GM21717 (cell line): Measurements from ENCODE around the gene CMTM4.
"Not testable (repeated sequence)": the region's sequence is repeated elsewhere in the genome, so short reads cannot be mapped to it uniquely, and the experiment has no call there.

Experiments used
- ATAC-seq: cut with Tn5 transposase; IDR thresholded peaks from one replicate; pipeline ENCODE4 v1.9.1; 2021; ENCODE audit warnings: mild to moderate bottlenecking, moderate library complexity; ENCODE audit not compliant: unreplicated experiment

CMTM4 gene

GRCh38 chr16:66705790-66706505 lies 9.4 kb upstream of the CMTM4 start:
- no peak for ATAC-seq

DNA sequence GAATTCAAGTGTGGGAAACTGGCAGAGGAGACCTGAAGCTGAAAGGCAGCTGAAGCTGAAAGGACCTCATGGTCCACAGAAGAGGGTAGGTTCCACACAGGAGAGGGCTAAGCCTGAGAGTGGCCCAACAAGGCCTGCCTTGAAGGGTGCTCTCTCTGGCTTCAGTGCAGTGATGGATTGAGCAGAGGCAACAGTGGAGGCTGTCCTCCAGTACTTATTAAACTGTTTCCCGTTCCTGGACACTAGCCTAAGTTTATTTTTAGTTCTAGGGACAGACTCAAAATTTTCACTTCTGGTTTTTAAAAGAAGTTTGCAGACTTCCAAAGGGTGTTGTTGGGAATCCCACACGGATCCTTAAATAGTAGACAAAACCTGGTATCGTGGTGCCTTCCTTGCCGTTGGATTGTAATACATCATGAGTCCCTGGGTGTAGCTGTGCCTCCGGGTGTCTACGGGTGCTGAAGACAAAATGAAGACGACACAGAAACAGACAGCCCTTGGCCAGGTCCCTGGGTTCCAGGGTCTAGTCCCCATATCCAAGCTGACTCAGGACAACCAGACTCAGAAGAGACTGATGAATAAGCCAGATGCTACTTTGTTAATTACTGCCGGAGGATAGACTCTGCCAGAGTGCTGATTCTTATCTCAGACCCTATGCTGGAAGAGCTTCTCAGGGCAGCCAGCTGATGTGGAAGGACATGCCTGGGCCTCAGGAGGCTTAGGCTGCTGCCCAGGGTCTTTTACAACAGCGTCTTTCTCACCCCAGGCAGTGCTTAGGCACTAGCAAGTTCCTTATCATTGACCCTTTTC lies 7.1 kb upstream of the CMTM4 start:
- no peak for ATAC-seq

- ATAC-seq = no peak
Observed at GRCh38 chr16:66701516-66701915, 5.0 kb upstream of the CMTM4 start.

DNA sequence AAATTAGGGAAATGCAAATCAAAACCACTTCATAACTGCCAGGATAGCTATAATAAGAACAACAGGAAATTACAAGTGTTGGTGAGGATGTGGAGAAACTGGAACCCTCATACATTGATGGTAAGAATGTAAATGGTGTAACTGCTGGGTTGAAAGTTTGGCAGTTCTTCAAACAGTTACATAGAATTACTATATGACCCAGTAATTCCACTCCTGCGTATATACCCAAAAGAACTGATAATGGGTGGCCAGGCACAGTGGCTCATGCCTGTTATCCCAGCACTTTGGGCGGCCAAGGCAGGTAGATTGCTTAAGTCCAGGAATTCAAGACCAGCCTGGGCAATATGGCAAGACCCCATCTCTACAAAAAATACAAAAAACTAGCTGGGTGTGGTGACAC lies 4.5 kb upstream of the CMTM4 start:
- ATAC-seq = no peak

DNA sequence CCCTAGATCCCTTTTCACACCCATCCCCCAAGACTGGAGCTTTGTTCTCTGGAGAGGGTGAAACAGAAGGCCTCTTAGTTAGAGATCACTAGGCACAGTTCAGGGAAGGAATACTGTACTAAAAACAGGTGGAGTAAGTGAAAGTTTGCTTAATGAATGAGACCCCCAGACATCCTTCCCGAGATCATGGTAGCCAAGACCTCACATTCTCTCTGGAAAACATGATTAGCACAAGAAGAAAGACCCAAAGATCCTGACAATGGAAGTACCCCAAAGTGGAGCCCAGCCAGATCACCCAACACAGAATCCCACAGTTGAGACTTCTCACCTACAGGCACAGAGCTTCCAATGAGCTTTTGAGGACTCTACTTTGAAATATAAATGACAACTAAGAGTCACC lies 3.4 kb upstream of the CMTM4 start:
- ATAC-seq = no peak

DNA sequence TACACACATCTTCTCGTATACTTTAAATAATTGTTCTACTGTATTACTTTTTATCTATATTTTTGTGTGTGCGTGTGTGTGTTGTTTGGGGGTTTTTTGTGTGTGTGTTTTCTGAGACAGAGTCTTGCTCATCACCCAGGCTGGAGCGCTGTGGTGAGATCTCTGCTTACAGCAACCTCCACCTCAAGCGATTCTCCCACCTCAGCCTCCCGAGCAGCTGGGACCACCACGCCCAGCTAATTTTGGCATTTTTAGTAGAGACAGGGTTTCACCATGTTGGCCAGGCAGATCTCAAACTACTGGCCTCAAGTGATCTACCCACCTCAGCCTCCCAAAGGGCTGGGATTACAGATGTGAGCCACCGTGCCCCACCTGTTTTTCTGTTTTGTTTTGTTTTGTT lies 1.5 kb upstream of the CMTM4 start:
- ATAC-seq = no peak

- peak; percentile 37 for ATAC-seq
Observed at GRCh38 chr16:66695935-66696668, 441 bp downstream of the CMTM4 start.

GRCh38 chr16:66695471-66695934 lies 1.0 kb downstream of the CMTM4 start:
- ATAC-seq = no peak

- ATAC-seq = no peak
Observed at GRCh38 chr16:66693149-66693548, 3.4 kb downstream of the CMTM4 start.

DNA sequence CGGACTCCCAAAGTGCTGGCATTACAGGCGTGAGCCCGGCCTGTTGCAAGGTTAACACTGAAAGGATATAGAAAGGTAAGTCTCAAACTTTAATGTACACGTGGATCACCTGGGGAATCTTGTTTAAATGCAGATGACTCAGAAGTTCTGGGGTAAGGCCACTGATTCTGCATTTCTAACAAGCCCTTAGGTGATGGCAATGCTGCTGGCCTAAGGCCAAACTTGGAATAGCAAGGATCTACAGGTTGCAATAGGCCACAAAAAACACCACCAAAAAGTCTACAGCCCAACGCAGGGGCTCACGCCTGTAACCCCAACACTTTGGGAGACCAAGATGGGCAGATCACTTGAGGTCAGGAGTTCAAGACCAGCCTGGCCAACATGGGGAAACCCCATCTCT lies 4.2 kb downstream of the CMTM4 start:
- no peak for ATAC-seq

DNA sequence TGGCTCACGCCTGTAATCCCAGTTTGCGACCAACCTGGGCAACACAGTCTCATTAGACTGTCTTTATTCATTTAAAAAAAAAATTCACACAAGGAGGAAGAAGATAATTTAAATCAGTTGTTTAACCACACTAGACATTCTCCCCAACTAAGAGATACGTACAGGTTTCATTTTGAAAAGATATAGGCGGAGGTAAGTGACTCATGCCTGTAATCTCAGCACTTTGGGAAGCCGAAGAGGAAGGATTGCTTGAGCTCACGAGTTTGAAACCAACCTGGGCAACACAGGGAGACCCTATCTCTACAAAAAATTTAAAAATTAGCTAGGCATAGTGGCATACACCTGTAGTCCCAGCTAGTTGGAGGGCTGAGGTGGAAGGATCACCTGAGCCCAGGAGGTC lies 5.3 kb downstream of the CMTM4 start:
- ATAC-seq = no peak

DNA sequence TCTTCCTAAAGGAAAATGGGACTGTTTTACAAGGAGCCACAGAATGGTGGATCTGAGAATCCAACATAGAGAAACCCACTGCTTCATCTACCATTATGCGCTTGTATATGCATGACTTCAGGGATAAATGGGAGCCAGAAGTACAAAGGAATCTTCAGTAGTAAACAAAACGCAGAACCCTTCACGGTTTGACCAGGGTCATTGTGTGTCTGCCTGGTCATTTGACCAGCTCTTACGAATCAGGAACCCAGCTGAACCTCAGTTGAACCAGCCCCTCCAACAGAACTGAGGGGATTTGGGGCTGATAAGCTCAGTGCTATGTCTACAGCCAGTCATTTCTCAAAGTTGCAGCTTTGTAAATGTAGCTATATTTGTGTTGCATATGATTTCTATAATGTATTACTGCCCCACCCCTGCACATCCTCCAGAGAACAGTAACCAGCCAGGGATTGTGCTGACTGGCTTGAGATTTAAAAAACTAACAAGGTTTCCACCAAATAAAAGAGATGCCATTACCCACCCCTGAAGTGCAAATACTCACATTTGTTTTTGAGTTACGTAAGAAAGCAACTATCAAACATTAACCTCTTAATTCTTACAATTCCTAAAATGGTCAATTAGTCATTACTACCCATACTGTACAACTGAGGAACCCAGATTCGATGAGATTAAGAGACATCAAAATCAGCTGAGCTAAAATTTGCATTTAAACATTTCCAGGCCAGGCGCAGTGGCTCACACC lies 6.3 kb downstream of the CMTM4 start:
- ATAC-seq = no peak

DNA sequence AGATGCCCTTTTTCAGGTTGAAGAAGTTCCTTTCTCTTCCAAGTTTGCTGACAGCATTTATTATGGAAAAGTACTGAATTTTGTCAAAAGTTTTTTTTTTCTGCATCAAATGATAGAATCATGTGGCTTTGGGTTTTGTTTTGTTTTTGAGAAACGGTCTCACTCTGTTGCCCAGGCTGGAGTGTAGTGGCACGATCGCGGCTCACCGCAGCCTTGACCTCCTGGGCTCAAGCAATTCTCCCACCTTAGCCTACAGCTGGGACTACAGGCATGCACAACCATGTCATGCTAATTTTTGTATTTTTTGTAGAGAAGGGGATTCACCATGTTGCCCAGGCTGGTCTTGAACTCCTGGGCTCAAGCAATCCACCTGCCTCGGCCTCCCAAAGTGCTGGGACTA lies 7.3 kb downstream of the CMTM4 start:
- no peak for ATAC-seq

DNA sequence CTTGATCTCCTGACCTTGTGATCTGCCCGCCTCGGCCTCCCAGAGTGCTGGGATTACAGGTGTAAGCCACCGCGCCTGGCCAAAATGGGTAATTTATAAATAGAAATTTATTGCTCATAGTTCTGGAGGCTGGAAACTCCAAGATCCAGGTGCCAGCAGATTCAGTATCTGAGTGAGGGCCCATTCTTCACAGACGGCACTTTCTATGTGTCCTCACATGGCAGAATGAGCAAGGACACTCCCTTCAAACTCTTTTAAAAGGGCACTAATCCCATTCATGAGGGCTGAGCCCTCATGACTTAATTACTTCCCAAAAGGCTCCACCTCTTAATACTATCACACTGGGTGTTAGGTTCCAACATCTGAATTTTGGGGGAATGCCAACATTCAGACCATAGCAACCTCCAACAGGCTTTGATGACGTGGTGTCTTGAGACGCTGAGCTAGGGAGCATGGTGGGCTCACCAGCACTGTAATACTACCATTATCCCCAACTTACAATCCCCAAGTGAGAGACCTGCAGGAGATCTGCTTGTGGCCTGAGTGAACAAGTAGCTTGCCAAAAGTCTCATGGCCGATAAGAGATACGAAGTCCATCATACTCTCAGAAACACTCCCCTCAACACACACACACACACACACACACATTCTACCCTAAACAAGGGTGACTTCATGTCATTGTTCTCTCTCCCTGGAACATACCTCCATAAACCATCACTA lies 8.5 kb downstream of the CMTM4 start:
- ATAC-seq = no peak

- ATAC-seq = not testable (repeated sequence)
Observed at GRCh38 chr16:66685501-66686115, 10.9 kb downstream of the CMTM4 start.

DNA sequence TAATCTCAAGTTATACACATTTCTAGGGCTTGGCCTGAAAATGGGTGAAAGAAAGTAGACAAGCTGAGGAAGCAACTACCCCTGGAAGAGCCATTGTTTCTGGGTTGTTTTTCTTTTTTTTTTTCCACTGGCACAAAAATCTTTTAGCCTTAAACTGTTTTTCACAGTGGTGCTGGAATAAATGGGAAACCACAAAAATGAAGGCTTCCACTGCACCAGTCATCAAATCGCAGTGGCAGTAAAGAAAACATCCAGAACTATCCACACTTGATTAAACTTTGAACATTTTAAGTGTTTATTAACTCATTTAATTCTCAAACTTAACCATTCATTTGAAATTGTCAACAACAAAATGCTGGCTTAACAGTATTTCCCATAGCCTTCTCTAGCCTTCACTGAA lies 14.3 kb downstream of the CMTM4 start:
- ATAC-seq = no peak

DNA sequence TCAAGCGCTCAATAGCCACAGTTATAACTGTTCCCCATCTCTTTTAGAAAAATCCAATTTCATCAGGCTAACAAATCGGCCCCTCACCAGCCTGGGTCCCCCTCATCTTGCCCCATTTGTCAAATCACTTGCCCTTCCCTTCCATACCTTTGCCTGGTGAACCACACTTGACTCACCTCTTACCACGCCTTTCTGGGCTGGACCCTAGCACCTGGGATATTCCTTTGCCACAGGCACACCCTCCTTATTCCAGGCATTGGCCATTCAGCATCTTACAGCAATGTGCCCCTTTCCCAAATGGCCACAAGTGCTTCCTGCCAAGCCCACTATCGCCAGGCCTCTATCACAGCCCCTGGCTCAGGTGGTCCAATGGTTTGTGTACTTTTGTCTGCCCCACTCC lies 14.9 kb downstream of the CMTM4 start:
- no peak for ATAC-seq

- ATAC-seq = no peak
Observed at GRCh38 chr16:66678337-66678736, 18.2 kb downstream of the CMTM4 start.

GRCh38 chr16:66677836-66678235 lies 18.7 kb downstream of the CMTM4 start:
- no peak for ATAC-seq

DNA sequence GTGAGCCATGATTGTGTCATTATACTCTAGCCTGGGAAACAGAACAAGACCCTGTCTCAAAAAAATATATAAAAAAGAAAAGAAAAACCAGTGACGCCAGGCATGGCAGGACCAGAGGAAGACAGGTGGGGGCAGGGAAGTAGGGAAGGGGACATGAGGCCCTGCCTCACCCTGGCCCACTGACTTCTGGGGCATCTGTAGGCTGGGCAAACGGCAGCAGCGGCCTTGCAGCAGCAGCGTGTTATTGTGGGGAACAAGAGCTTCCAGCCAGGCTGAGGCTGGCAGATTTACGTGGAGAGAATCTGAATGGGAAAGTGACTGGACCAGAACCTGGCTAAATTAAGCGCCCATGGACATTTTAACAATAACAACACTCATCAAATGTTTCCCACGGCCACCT lies 19.4 kb downstream of the CMTM4 start:
- no peak for ATAC-seq
